HepG2 (cell line): ENCODE results near the gene STAB2. TPM values are rescaled to one million over a fixed set of nuclear protein-coding genes. Genes with fewer than 3 reads are reported as not detected.

ENCODE experiments used
- ATAC-seq: fragments of 200-7000 bp; cut with Tn5 transposase; 3 replicates; pipeline ENCODE4 v1.9.1; 2020; ENCODE audit warnings: mild to moderate bottlenecking, moderate library complexity
- BruUV-seq: library from RNA; stranded (reverse); fragments of 400-500 nt; replicated peaks from 2 replicates; lab custom pipeline; 2021; lab: Mats Ljungman, UMichigan
- CTCF ChIA-PET: fragments of 300-600 bp; formaldehyde crosslinking; extraction: SDS; loops from one replicate; lab custom pipeline; 2021; ENCODE audit warnings: low total read pairs, inconsistent platforms, low intra/inter-chr PET ratio; lab: Yijun Ruan, JAX
- POLR2A ChIA-PET: fragments of 350-600 bp; sonication (Branson Sonifier 250); formaldehyde crosslinking; loops from one replicate; lab custom pipeline; 2020; ENCODE audit warnings: antibody characterized with exemption, inconsistent platforms; lab: Yijun Ruan, JAX
- DNase-seq: peaks from one replicate; pipeline ENCODE4 v3.0.0-alpha.2; 2015; ENCODE audit warnings: low spot score
- FAIRE-seq: peaks from 3 replicates; lab custom pipeline; 2011; peaks lifted over from hg19 to GRCh38; lab: Jason Lieb, UNC
- H2AFZ ChIP-seq: one replicate; pipeline ENCODE4 v1.6.1; 2011; ENCODE audit warnings: low read length, inconsistent platforms
- H3K27ac ChIP-seq: fragments of 300-600 bp; 3 replicates; pipeline ENCODE4 v1.8.0; 2011; ENCODE audit warnings: mixed run types, mild to moderate bottlenecking, mixed read lengths, low read length, inconsistent platforms; ENCODE audit not compliant: insufficient read depth; ENCODE audit errors: extremely low read length
- H3K27me3 ChIP-seq, 2 experiments: fragments of 200-600 bp in 1 of 2; 2 replicates in 1 of 2; 3 replicates in 1 of 2; pipeline versions ENCODE4 v1.6.0 to v1.8.0; 2011; ENCODE audit warnings: low read length in 2 of 2, mild to moderate bottlenecking in 2 of 2, moderate library complexity in 2 of 2, inconsistent platforms in 1 of 2; ENCODE audit not compliant: insufficient read depth in 2 of 2, control insufficient read depth in 1 of 2
- H3K36me3 ChIP-seq, 2 experiments: fragments of 200-600 bp in 1 of 2; replicated peaks in 1 of 2; 2 replicates in 1 of 2; 3 replicates in 1 of 2; pipeline versions ENCODE4 v1.5.1 to v1.8.0; 2011; ENCODE audit warnings: low read length in 2 of 2, inconsistent platforms in 1 of 2; ENCODE audit not compliant: insufficient read depth in 2 of 2, control insufficient read depth in 1 of 2
- H3K4me1 ChIP-seq: 2 replicates; pipeline ENCODE4 v1.5.1; 2012; ENCODE audit warnings: low read length, inconsistent platforms; ENCODE audit not compliant: insufficient read depth
- H3K4me2 ChIP-seq: 2 replicates; pipeline ENCODE4 v1.6.0; 2011; ENCODE audit warnings: low read depth, low read length, inconsistent platforms
- H3K4me3 ChIP-seq, 3 experiments: fragments of 200-600 bp in 1 of 3; sonication (generic), shearing (Covaris generic) in 1 of 3; replicated peaks in 1 of 3; 2 replicates each; pipeline ENCODE4 v1.5.1; 2011 to 2016; ENCODE audit warnings: low read length in 3 of 3, inconsistent platforms in 2 of 3, low read depth in 2 of 3, mild to moderate bottlenecking in 2 of 3, control low read depth in 1 of 3, mixed read lengths in 1 of 3; ENCODE audit not compliant: insufficient read depth in 1 of 3
- H3K79me2 ChIP-seq: one replicate; pipeline ENCODE4 v1.6.1; 2011; ENCODE audit warnings: low read length, inconsistent platforms; ENCODE audit not compliant: insufficient read depth
- H3K9ac ChIP-seq: 2 replicates; pipeline ENCODE4 v1.6.0; 2011; ENCODE audit warnings: mild to moderate bottlenecking, low read depth, low read length, inconsistent platforms; ENCODE audit not compliant: insufficient read depth
- H3K9me3 ChIP-seq: 2 replicates; pipeline ENCODE4 v1.5.1; 2012; ENCODE audit warnings: mild to moderate bottlenecking, low read length
- H4K20me1 ChIP-seq: 2 replicates; pipeline ENCODE4 v1.6.0; 2011; ENCODE audit warnings: inconsistent platforms, mild to moderate bottlenecking, low read length, moderate library complexity; ENCODE audit not compliant: insufficient read depth
- CHD4 ChIP-seq: fragments of 200-600 bp; sonication (generic); IDR thresholded peaks from 2 replicates; pipeline ENCODE4 v1.7.0; 2017; ENCODE audit warnings: mild to moderate bottlenecking, low read length, borderline replicate concordance
- KDM4B ChIP-seq: sonication (generic); formaldehyde crosslinking; IDR thresholded peaks from 2 replicates; pipeline ENCODE4 v1.4.0; 2020; ENCODE audit warnings: missing genetic modification reagents
- NONO ChIP-seq, 2 experiments: fragments of 450-650 bp in 1 of 2; sonication (generic) in 1 of 2; formaldehyde crosslinking in 1 of 2; IDR thresholded peaks in 1 of 2; conservative IDR thresholded peaks in 1 of 2; 2 replicates each; pipeline versions ENCODE4 v1.6.1 to v1.8.0; 2017 to 2022; ENCODE audit warnings: mild to moderate bottlenecking in 1 of 2, missing genetic modification reagents in 1 of 2, moderate library complexity in 1 of 2
- PAX8 ChIP-seq: sonication (generic); formaldehyde crosslinking; IDR thresholded peaks from 2 replicates; pipeline ENCODE4 v1.8.0; 2022; ENCODE audit warnings: mild to moderate bottlenecking, missing genetic modification reagents, borderline replicate concordance
- ZFY ChIP-seq: sonication (generic); formaldehyde crosslinking; IDR thresholded peaks from 2 replicates; pipeline ENCODE4 v1.4.0; 2020; ENCODE audit warnings: missing genetic modification reagents
- ZNF629 ChIP-seq: sonication (generic); formaldehyde crosslinking; conservative IDR thresholded peaks from 2 replicates; pipeline ENCODE4 v1.5.0; 2020; ENCODE audit warnings: missing genetic modification reagents
- ZNF747 ChIP-seq: sonication (generic); formaldehyde crosslinking; IDR thresholded peaks from 2 replicates; pipeline ENCODE4 v1.8.1; 2023; ENCODE audit warnings: missing genetic modification reagents, mild to moderate bottlenecking, borderline replicate concordance
- WGBS: methylation state at CpG from one replicate; pipeline ENCODE4 v1.1.6; 2017; ENCODE audit warnings: low lambda C conversion rate; 5-methylcytosine and 5-hydroxymethylcytosine counted together
- in situ Hi-C: cut with HindIII; loops from 2 replicates; pipeline ENCODE4 v1.10.0; 2017; ENCODE audit warnings: low pct_unique_long_range_greater_than_20kb; ENCODE audit not compliant: extremely low pct_ligation_motif_present
- intact Hi-C: fragments of 100-400 bp; cut with micrococcal nuclease; formaldehyde crosslinking; loops from one replicate; pipeline ENCODE4 v1.10.0; 2022; ENCODE audit not compliant: unreplicated experiment
- polyA plus RNA-seq, 8 experiments: library from polyadenylated mRNA; depleted of rRNA in 3 of 8; stranded (reverse) in 7 of 8; unstranded in 1 of 8; fragments of >200 nt; fragmentation: Illumina TruSeq in 4 of 8; extraction: Trizol in 4 of 8; gene quantifications; 2 replicates each; pipeline versions ENCODE4 v1.2.1 to v1.2.3, GENCODE V29; 2011 to 2016; ENCODE audit warnings: low read depth in 4 of 8, missing spikeins in 1 of 8, mixed read lengths in 1 of 8; ENCODE audit not compliant: insufficient read depth in 1 of 8
- total RNA-seq, 5 experiments: library from RNA; depleted of rRNA; stranded (reverse); fragments of >200 nt; fragmentation: Illumina TruSeq; extraction: Trizol; gene quantifications; 2 replicates each; pipeline ENCODE4 v1.2.3, GENCODE V29; 2016; ENCODE audit warnings: low read depth in 1 of 5
- TF ChIP-seq, protein P1 (sequence below): sonication (generic); formaldehyde crosslinking; IDR thresholded peaks from 2 replicates; pipeline ENCODE4 v1.5.0; 2020; ENCODE audit warnings: missing genetic modification reagents
- TF ChIP-seq, protein P2 (sequence below): fragments of 450-650 bp; IDR thresholded peaks from 2 replicates; pipeline ENCODE4 v1.6.1; 2017; ENCODE audit warnings: mild to moderate bottlenecking
- TF ChIP-seq, protein P3 (sequence below): sonication (generic); formaldehyde crosslinking; IDR thresholded peaks from 2 replicates; pipeline ENCODE4 v1.5.0; 2020; ENCODE audit warnings: mild to moderate bottlenecking, missing genetic modification reagents, moderate library complexity

STAB2 gene
- total and polyA plus RNA-seq, 2 of the 13 experiments (the other 11 are each of a cell fraction or from before 2014, with no cell fraction given) = not detected

DNA sequence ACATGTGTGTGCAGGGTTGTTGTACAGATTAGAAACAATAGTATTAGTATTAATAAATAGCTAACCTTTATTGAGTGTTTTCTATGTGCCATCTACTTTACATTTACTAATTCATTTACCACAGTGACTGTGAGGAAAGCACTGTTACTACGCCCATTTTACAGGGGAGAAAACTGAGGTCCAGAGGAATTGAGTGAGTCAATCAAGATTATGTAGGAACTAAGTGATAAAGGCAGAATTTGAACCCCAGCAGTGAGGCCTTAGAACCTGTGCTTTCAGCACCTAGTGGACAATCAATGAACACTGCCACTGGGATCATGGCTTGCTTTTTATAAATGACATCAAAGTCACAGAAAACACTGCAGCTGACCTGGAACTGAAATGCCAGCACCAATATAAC is 225.7 kb downstream of the STAB2 start:
- Histone ChIP-seq H3K9ac (no peak overlapping the region), H3K27me3 (no peaks in the 10 kb centered on the region), H3K27ac (no peak overlapping the region), H2AFZ (no peak overlapping the region), H3K36me3 (peaks cover 16 to 30% of the 10 kb centered on the region in 2 experiments), H3K4me3 (no peak overlapping the region), H4K20me1 (no peaks in the 10 kb centered on the region; the same call in 1 of the 2 replicates), H3K4me2 (no peak overlapping the region), H3K9me3 (no peaks in the 10 kb centered on the region)
- in situ Hi-C loops = no loop called here
- ChIA-PET POLR2A (no interaction called here), CTCF (no interaction called here)
- no peak for DNase-seq
- FAIRE-seq = no peak
- WGBS = 100% methylated on average over 1 of the region's 1 CpG
- no peak for ATAC-seq
- no TSS peak for BruUV-seq
- TF ChIP-seq, protein P1, sequence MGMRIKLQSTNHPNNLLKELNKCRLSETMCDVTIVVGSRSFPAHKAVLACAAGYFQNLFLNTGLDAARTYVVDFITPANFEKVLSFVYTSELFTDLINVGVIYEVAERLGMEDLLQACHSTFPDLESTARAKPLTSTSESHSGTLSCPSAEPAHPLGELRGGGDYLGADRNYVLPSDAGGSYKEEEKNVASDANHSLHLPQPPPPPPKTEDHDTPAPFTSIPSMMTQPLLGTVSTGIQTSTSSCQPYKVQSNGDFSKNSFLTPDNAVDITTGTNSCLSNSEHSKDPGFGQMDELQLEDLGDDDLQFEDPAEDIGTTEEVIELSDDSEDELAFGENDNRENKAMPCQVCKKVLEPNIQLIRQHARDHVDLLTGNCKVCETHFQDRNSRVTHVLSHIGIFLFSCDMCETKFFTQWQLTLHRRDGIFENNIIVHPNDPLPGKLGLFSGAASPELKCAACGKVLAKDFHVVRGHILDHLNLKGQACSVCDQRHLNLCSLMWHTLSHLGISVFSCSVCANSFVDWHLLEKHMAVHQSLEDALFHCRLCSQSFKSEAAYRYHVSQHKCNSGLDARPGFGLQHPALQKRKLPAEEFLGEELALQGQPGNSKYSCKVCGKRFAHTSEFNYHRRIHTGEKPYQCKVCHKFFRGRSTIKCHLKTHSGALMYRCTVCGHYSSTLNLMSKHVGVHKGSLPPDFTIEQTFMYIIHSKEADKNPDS (CRISPR knock-in tag) = no peak
- TF ChIP-seq CHD4 (0 out of 2 replicates have a peak, but pooled peaks have one; percentile 34), ZFY (no peak), ZNF629 (CRISPR knock-in tag) (peak; percentile 79), PAX8 (no peak), NONO (IDR thresholded peaks at IDR 0.05) (no peak), NONO (CRISPR knock-in tag; conservative IDR thresholded peaks at IDR 0.05) (no peak), KDM4B (CRISPR knock-in tag) (no peak), ZNF747 (CRISPR knock-in tag) (no peak)
- TF ChIP-seq, protein P2, sequence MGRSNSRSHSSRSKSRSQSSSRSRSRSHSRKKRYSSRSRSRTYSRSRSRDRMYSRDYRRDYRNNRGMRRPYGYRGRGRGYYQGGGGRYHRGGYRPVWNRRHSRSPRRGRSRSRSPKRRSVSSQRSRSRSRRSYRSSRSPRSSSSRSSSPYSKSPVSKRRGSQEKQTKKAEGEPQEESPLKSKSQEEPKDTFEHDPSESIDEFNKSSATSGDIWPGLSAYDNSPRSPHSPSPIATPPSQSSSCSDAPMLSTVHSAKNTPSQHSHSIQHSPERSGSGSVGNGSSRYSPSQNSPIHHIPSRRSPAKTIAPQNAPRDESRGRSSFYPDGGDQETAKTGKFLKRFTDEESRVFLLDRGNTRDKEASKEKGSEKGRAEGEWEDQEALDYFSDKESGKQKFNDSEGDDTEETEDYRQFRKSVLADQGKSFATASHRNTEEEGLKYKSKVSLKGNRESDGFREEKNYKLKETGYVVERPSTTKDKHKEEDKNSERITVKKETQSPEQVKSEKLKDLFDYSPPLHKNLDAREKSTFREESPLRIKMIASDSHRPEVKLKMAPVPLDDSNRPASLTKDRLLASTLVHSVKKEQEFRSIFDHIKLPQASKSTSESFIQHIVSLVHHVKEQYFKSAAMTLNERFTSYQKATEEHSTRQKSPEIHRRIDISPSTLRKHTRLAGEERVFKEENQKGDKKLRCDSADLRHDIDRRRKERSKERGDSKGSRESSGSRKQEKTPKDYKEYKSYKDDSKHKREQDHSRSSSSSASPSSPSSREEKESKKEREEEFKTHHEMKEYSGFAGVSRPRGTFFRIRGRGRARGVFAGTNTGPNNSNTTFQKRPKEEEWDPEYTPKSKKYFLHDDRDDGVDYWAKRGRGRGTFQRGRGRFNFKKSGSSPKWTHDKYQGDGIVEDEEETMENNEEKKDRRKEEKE = no peak
- TF ChIP-seq, protein P3, sequence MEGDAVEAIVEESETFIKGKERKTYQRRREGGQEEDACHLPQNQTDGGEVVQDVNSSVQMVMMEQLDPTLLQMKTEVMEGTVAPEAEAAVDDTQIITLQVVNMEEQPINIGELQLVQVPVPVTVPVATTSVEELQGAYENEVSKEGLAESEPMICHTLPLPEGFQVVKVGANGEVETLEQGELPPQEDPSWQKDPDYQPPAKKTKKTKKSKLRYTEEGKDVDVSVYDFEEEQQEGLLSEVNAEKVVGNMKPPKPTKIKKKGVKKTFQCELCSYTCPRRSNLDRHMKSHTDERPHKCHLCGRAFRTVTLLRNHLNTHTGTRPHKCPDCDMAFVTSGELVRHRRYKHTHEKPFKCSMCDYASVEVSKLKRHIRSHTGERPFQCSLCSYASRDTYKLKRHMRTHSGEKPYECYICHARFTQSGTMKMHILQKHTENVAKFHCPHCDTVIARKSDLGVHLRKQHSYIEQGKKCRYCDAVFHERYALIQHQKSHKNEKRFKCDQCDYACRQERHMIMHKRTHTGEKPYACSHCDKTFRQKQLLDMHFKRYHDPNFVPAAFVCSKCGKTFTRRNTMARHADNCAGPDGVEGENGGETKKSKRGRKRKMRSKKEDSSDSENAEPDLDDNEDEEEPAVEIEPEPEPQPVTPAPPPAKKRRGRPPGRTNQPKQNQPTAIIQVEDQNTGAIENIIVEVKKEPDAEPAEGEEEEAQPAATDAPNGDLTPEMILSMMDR = no peak
- TF ChIP-seq, all 625 proteins: peak for 2
- H3K4me1 ChIP-seq = peaks cover 8% of the 10 kb centered on the region
- H3K79me2 ChIP-seq = peaks cover 9% of the 10 kb centered on the region
- intact Hi-C loops = no loop called here
